ENCODE data around the gene KPNA1.
A peak's percentile ranks its signal among the peaks of the same experiment; 100 is the strongest.
"Not testable (repeated sequence)": the region's sequence is repeated elsewhere in the genome, so short reads cannot be mapped to it uniquely, and the experiment has no call there.

KPNA1 gene

GRCh38 chr3:122476532-122476931 is 38.2 kb downstream of the KPNA1 start:
- no peak for DNase-seq (ENCODE audit: low read depth, low spot score)

DNA sequence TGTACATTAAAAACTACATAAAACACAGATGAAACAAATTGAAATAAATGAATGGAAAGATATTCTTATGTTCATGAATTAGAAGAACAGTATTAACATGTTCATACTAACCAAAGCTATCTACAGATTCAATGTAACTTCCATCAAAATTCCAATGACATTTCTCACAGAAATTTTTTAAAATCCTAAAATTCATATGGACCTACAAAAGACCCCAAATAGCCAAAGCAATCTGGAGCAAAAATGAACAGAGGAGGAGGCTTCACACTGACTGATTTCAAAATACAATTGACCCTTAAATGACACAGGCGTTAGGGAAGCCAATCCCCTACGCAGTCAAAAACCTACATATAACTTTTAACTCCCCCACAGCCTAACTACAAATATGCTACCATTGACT is 39.4 kb downstream of the KPNA1 start:
- no peak for DNase-seq (ENCODE audit: low read depth, low spot score)

- DNase-seq (ENCODE audit: low read depth, low spot score): no peak
Observed at GRCh38 chr3:122469659-122470058, 45.1 kb downstream of the KPNA1 start.

GRCh38 chr3:122468896-122469533 is 45.7 kb downstream of the KPNA1 start:
- DNase-seq (ENCODE audit: low read depth, low spot score): no peak

- no peak for DNase-seq (ENCODE audit: low read depth, low spot score)
Observed at GRCh38 chr3:122466701-122467240, 48.0 kb downstream of the KPNA1 start.

DNA sequence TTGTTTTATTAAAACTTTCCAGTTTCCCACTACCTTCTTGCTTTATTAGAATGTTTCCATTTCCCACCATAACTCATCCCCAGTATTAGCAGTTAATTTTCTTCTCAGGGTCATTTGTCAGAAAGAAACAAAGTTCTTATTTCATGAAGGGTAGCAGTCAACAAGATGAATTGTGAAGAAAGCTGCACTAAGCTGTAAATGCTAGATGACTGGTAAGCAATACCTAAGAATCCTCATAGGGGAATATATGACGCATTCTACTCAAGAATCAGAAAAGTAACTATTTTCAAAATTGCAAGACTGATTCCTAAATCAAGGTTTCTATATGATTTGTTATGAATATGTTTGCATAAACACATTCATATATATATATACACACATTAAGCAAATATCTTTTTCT is 50.1 kb downstream of the KPNA1 start:
- no peak for DNase-seq (ENCODE audit: low read depth, low spot score)

DNA sequence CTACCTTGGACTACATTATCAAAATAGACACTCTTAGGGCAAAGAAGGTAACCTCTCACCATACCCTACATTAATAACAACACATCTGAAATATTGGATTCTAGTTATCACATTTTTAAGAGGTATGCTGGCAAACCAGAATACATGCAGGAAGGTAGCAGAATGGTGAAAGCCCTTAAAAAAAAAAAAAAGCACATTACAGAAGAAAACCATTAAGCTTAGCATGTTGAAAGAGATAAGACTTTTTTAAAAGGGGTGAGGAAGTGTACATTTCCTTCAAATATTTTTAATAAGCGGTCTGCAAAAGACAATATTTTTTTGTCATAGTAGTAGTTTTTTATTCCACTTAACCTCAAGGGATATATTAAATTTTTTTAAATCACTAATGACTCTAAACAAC is 52.3 kb downstream of the KPNA1 start:
- DNase-seq (ENCODE audit: low read depth, low spot score): no peak

DNA sequence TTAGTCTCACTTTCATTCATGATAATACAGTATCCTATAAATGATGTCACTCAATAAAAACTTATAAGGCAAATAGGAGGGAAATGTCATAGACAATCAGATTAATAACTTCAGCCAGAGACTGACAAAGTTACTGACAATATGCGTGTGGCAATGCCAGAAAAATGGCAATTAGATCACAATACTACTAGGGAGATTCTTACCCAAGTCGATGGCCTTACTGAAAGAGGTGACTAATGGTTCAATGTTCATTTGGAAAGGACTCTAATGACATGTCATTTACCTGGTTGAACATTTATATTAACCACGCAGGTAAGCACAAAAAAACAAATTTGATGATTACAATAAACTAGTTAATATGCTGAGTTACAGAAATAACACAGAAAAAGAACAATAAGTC is 52.9 kb downstream of the KPNA1 start:
- no peak for DNase-seq (ENCODE audit: low read depth, low spot score)

DNA sequence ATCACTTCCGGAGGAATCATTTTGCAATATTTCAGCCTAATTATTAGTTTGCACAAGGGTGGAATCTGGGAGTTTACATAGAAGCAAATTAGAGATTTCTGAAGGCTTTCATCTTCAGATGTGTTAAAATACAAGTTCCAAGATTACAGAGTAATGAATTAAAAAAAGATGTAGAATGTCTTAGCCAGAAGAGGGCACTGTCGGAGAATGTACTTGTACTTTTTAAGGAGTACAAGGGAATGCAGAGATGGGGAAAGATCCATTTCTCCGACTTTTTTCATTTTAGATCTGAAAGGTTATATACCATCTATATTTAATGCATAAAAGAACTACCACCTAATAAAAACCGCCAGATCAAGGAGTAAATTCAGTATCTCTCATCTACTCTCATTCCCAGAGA is 55.7 kb downstream of the KPNA1 start:
- peak; percentile 39 for DNase-seq (ENCODE audit: low read depth, low spot score)

- DNase-seq (ENCODE audit: low read depth, low spot score): no peak
Observed at GRCh38 chr3:122457706-122458105, 57.0 kb downstream of the KPNA1 start.

DNA sequence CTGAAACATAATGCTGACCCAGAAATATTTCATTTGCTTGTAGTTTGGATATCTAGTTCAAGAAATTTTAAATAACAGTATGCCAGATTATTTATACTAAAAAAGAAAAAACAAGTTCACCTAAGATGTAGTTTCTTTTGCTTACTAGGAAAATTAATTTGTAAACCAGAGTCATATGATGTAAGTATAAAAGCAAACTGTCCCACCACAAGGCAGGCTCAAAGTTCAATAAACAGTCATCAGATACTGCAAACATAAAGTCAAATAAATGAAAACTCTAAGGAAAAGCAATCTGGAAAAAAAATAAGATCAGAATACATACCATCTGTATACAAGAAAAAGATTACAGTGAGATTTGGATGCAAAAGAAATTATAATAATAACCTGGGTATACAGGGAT is 58.7 kb downstream of the KPNA1 start:
- DNase-seq (ENCODE audit: low read depth, low spot score): no peak

DNA sequence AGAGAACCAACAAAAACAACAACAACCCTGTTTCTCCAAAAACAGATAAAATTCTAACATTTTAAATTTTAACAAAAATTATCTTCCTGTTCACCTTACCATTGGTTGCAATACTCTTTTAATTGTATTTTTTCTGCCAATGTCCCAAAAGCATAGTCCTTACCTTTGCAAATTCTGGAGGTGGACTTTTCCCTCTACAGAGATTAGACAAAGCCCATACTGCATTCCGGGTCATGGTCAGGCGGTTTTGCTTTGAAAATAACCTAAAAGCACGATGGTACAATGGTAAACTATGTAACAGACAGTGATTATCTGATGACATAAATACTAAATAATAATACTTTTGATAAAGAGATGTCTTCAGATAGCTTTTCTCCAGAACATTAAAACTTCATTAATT is 63.4 kb downstream of the KPNA1 start:
- no peak for DNase-seq (ENCODE audit: low read depth, low spot score)

DNA sequence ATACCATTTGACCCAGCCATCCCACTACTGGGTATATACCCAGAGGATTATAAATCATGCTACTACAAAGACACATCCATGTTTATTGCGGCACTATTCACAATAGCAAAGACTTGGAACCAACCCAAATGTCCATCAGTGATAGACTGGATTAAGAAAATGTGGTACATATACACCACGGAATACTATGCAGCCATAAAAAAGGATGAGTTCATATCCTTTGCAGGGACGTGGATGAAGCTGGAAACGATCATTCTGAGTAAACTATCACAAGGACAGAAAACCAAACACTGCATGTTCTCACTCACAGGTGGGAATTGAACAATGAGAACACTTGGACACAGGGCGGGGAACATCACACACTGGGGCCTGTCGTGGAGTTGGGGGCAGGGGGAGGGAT is 66.5 kb downstream of the KPNA1 start:
- DNase-seq (ENCODE audit: low read depth, low spot score): not testable (repeated sequence)

- not testable (repeated sequence) for DNase-seq (ENCODE audit: low read depth, low spot score)
Observed at GRCh38 chr3:122444491-122444887, 70.2 kb downstream of the KPNA1 start.

DNA sequence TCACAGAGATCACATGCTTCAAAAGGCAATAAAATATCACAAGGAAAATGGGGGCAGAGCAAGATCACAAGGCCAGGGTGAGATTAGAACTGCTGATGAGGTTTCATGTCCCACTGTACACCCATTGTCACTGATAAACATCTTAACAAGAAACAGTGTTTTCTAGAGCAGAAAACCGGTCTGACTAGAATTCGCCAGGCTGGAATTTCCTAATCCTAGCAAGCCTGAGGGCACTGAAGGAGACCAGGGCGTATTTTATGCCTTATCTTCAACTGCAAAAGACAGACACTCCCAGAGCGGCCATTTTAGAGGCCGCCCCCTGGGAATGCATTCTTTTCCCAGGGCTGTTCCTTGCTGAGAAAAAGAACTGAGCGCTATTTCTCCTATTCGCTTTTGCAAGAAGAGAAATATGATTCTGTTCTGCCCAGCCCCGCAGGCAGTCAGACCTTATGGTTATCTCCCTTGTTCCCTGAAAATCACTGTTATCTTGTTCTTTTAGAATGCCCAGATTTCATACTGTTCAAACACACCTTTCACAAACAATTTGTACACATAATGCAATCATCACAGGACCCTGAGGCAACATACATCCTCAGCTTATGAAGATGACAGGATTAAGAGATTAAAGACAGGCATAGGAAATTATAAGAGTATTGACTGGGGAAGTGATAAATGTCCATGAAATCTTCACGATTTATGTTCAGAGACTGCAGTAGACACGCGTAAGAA is 70.8 kb downstream of the KPNA1 start:
- DNase-seq (ENCODE audit: low read depth, low spot score): not testable (repeated sequence)

DNA sequence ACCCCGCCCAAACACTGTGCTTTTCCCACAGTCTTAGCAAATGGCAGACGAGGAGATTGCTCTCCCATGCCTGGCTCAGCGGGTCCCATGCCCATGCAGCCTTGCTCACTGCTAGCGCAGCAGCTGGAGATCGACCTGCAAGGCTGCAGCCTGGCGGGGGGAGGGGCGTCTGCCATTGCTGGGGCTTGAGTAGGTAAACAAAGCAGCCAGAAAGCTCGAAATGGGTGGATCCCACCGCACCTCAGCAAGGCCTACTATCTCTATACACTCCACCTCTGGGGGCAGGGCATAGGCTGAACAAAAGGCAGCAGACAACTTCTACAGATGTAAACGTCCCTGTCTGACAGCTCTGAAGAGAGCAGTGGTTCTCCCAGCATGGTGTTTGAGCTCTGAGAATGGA is 71.6 kb downstream of the KPNA1 start:
- no peak for DNase-seq (ENCODE audit: low read depth, low spot score)

- DNase-seq (ENCODE audit: low read depth, low spot score): no peak
Observed at GRCh38 chr3:122435950-122436349, 78.8 kb downstream of the KPNA1 start.

GRCh38 chr3:122430371-122430770 is 84.4 kb downstream of the KPNA1 start:
- no peak for DNase-seq (ENCODE audit: low read depth, low spot score)

GRCh38 chr3:122427857-122428471 is 86.8 kb downstream of the KPNA1 start:
- DNase-seq (ENCODE audit: low read depth, low spot score): no peak

- no peak for DNase-seq (ENCODE audit: low read depth, low spot score)
Observed at GRCh38 chr3:122421836-122422235, 92.9 kb downstream of the KPNA1 start.

GRCh38 chr3:122421101-122421500 is 93.6 kb downstream of the KPNA1 start:
- DNase-seq (ENCODE audit: low read depth, low spot score): no peak

GRCh38 chr3:122416966-122417365 is 97.8 kb downstream of the KPNA1 start:
- no peak for DNase-seq (ENCODE audit: low read depth, low spot score)

Measured in smooth muscle cell of the brain vasculature (primary cell).